DND-41 (cell line): ENCODE data around the gene NRXN2.

ENCODE experiments used
- CTCF ChIP-seq: IDR thresholded peaks from 2 replicates; pipeline ENCODE4 v1.5.1; 2012; ENCODE audit warnings: borderline replicate concordance, low read length, moderate library complexity, mild to moderate bottlenecking; ENCODE audit not compliant: poor library complexity, severe bottlenecking; ENCODE audit errors: extremely low read depth
- EZH2 ChIP-seq: IDR thresholded peaks from 3 replicates; pipeline ENCODE4 v1.6.1; 2012; ENCODE audit warnings: borderline replicate concordance, low read depth, mild to moderate bottlenecking, moderate library complexity, low read length, inconsistent platforms; ENCODE audit not compliant: severe bottlenecking

DNA sequence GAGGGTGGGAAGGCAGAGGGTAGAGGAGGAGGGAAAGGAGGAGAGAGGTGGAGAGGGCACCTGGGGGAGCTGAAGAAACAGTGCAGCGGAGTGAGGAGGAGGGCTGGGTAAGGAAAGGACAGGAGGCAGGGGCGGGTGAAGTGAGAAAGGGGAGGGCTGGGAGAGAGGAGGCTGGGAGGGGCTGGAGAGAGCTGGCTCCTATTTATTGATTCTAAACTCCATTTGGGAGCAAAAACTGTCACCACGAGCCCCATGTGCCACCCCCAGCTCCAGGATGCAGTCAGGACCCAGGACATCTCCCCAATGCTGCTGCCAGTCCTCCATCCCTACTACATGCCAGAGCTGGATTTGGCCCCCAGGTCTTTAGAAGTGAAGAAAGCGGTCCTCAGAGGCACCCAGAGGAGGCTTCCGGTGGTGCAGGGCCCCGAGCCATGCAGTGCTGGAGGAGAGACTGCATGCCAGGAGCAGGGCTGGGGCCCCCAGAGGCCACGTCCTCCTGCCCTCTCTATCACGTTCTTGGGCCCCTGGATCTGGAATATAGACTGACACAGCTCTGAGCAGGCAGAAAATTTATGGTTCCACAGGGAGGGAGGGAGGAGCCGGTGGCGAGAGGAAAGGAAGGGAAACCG lies 78.2 kb downstream of the NRXN2 start:
- peak; percentile 17 for TF ChIP-seq CTCF
- TF ChIP-seq EZH2: no peak
